RWPE1 (cell line): ENCODE data around the gene ADGRL3.

Experiments
- CTCF ChIA-PET: fragments of 350-600 bp; sonication (Branson Sonifier 250); formaldehyde crosslinking; extraction: SDS; loops from one replicate; lab custom pipeline; 2021; lab: Yijun Ruan, JAX
- POLR2A ChIA-PET: fragments of 400-600 bp; formaldehyde crosslinking; extraction: SDS; loops from one replicate; lab custom pipeline; 2020; ENCODE audit warnings: antibody characterized with exemption; ENCODE audit not compliant: low non-redundant PET; lab: Yijun Ruan, JAX
- DNase-seq: peaks from one replicate; pipeline ENCODE4 v3.0.0; 2012; ENCODE audit warnings: low spot score
- H3K27ac ChIP-seq: fragments of 450-650 bp; 2 replicates; pipeline ENCODE4 v1.5.1; 2017
- TF ChIP-seq, protein P1 (sequence below): fragments of 450-650 bp; conservative IDR thresholded peaks from 2 replicates; pipeline ENCODE4 v1.5.1; 2017; ENCODE audit warnings: low read depth, mild to moderate bottlenecking

The ADGRL3 gene

GRCh38 chr4:61911313-61911756 lies 711.2 kb downstream of the ADGRL3 start:
- TF ChIP-seq, protein P1, sequence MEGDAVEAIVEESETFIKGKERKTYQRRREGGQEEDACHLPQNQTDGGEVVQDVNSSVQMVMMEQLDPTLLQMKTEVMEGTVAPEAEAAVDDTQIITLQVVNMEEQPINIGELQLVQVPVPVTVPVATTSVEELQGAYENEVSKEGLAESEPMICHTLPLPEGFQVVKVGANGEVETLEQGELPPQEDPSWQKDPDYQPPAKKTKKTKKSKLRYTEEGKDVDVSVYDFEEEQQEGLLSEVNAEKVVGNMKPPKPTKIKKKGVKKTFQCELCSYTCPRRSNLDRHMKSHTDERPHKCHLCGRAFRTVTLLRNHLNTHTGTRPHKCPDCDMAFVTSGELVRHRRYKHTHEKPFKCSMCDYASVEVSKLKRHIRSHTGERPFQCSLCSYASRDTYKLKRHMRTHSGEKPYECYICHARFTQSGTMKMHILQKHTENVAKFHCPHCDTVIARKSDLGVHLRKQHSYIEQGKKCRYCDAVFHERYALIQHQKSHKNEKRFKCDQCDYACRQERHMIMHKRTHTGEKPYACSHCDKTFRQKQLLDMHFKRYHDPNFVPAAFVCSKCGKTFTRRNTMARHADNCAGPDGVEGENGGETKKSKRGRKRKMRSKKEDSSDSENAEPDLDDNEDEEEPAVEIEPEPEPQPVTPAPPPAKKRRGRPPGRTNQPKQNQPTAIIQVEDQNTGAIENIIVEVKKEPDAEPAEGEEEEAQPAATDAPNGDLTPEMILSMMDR: no peak
- no peak for DNase-seq
- H3K27ac ChIP-seq: no peak overlapping the region
- CTCF ChIA-PET: no interaction called here
- POLR2A ChIA-PET: no interaction called here

DNA sequence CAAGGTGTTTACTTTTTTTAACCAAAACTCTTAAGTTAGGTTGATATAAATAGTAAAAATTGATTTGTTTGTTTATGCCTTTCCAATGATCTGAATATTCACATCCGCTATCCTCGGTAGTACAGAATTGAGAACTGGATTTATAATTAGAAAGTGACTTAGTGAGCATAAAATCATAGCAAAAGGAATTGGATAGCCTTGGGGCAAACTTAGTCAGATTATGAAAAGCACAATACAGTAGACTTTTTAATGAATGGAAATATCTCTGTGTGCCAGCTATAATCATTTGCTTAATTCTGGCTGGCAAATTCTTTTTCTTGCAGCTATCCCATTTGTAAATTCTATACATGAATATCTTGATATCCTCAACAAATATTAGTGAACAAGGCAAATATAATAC lies 713.5 kb downstream of the ADGRL3 start:
- ChIA-PET POLR2A (no interaction called here), CTCF (interaction anchor here (0.6 kb wide), 1 partner anchor 44 kb away, joined by 4 read pairs; no protein-coding TSS in a partner anchor)
- H3K27ac ChIP-seq: no peak overlapping the region
- no peak for DNase-seq
- TF ChIP-seq, protein P1: no peak

GRCh38 chr4:61915501-61915900 lies 715.4 kb downstream of the ADGRL3 start:
- CTCF ChIA-PET: interaction anchor here (0.6 kb wide), 2 partner anchors 427 to 471 kb away, joined by 3 read pairs; no protein-coding TSS in a partner anchor
- POLR2A ChIA-PET: no interaction called here
- no peak for DNase-seq
- TF ChIP-seq, protein P1: no peak
- no peak overlapping the region for H3K27ac ChIP-seq

DNA sequence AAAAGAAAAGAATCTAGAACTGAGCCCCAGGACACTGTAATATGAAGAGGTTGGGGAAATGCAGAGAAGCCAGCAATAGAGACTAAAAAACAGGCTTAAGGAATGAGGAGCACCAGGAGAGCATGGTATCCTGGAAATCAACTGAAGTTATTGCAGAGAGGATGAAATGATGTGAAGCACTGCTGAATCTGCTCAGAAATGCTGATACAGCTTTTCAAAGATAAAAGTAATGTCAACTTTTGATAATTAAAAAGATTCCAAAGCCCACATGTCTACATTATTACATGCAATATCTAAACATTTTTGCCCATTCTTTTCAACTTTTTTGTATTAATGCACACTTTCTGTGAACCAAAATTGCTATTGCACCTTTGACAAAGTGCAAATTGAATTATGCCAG lies 718.4 kb downstream of the ADGRL3 start:
- no peak for DNase-seq
- ChIA-PET CTCF (interaction anchor here (0.6 kb wide), 1 partner anchor 605 kb away, joined by 6 read pairs; no protein-coding TSS in a partner anchor), POLR2A (no interaction called here)
- TF ChIP-seq, protein P1: no peak
- H3K27ac ChIP-seq: no peak overlapping the region

DNA sequence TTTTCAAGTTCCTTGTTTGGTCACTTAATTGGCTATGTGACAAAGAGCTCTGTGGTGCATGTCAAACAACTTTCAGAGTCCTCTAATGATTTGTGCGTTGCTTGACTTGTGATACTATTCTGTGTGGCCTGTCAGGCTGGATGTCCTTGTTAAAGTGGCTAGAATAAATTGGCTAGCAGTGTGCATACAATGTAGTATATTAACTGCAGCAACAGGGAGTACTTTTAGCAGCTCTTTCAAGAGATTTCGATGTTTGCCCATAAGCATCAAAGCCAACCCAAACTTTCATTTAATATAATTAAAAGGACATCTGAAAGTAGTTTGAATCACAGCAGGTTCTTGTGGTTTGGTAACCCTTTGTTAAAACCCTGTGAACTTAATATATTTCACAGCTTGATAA lies 718.9 kb downstream of the ADGRL3 start:
- ChIA-PET CTCF (no interaction called here), POLR2A (no interaction called here)
- TF ChIP-seq, protein P1: no peak

GRCh38 chr4:61919561-61919960 lies 719.4 kb downstream of the ADGRL3 start:
- DNase-seq: no peak
- TF ChIP-seq, protein P1: no peak
- H3K27ac ChIP-seq: no peak overlapping the region
- POLR2A ChIA-PET: no interaction called here
- CTCF ChIA-PET: no interaction called here

More for the DNA sequence above, 718.9 kb downstream of the ADGRL3 start:
- H3K27ac ChIP-seq: no peak overlapping the region
- no peak for DNase-seq
